ENCODE results near the gene FER. TPM values are rescaled to one million over a fixed set of nuclear protein-coding genes. Genes with fewer than 3 reads are reported as not detected.

FER gene
- total RNA-seq, 1 experiment from 2014 or later: 18.0 TPM

DNA sequence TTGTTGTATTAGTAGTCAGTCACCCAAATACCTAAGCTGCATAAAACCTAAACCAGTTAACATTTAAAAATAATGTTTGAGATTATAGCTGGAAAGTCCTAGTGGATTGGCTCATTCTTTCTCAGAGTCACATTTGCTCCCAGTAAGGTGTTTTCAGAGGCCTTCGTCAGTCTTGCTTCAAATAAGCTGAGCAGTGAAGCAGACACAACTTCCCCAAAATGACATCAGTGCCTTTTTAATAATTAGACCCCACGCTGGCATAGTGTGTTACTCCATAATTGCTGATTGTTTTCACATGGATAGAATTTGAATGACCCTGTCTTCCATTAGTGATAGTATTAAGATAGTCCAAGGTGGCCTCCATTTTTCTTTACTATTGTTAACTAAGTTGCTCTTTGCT, 416.3 kb downstream of the FER start:
- Histone ChIP-seq H3K27me3 (ENCODE audit: insufficient read depth, low read length) (no peaks in the 10 kb centered on the region), H3K18ac (ENCODE audit: insufficient read length, low read depth, low read length) (no peak overlapping the region), H2BK20ac (ENCODE audit: low read depth, low read length, poor library complexity, severe bottlenecking) (no peak overlapping the region), H2BK15ac (ENCODE audit: low read depth, low read length) (no peak overlapping the region), H3K23me2 (ENCODE audit: insufficient read length, low read depth, low read length, poor library complexity, severe bottlenecking) (no peaks in the 10 kb centered on the region), H3K23ac (ENCODE audit: insufficient read length, low read depth, low read length) (no peak overlapping the region), H2BK120ac (ENCODE audit: low read depth, low read length, poor library complexity, severe bottlenecking) (no peak overlapping the region), H2BK5ac (ENCODE audit: insufficient read length, low read length) (no peak overlapping the region), H3T11ph (ENCODE audit: low read length) (no peak overlapping the region), H3K56ac (ENCODE audit: insufficient read length, low read depth, low read length) (no peak overlapping the region), H2BK12ac (ENCODE audit: insufficient read length, low read depth, low read length) (no peak overlapping the region), H3K4ac (ENCODE audit: low read depth, low read length) (no peak overlapping the region), H4K91ac (ENCODE audit: insufficient read length, low read depth, low read length) (no peak overlapping the region), H4K8ac (replicated peaks; ENCODE audit: insufficient read length, low read depth, low read length) (no peak overlapping the region), H3K4me1 (ENCODE audit: insufficient read depth, low read length) (no peaks in the 10 kb centered on the region), H3K9ac (ENCODE audit: extremely low read depth, insufficient read length, low read length) (no peak overlapping the region), H3K4me2 (ENCODE audit: insufficient read depth, insufficient read length, low read length) (no peak overlapping the region), H3K27ac (ENCODE audit: insufficient read length, low read depth, low read length) (no peak overlapping the region), H2AFZ (ENCODE audit: low read length) (no peak overlapping the region), H3K14ac (ENCODE audit: insufficient read depth, low read length) (no peak overlapping the region), H3K9me3 (ENCODE audit: control insufficient read depth, low read depth, low read length) (no peaks in the 10 kb centered on the region), H4K20me1 (ENCODE audit: control insufficient read depth, insufficient read depth, insufficient read length) (no peaks in the 10 kb centered on the region), H2AK5ac (ENCODE audit: insufficient read length, low read length) (no peak overlapping the region), H3K79me1 (ENCODE audit: insufficient read depth, low read depth, low read length, poor library complexity, severe bottlenecking) (no peaks in the 10 kb centered on the region), H3K79me2 (ENCODE audit: insufficient read depth, low read length) (no peaks in the 10 kb centered on the region), H4K5ac (ENCODE audit: insufficient read length, low read depth, low read length) (no peak overlapping the region)
- peaks cover 11 to 13% of the 10 kb centered on the region in 2 experiments for H3K4me1 Mint-ChIP-seq
- no peak overlapping the region for H3K27ac Mint-ChIP-seq
- DNase-seq: no peak
- H3K36me3 Mint-ChIP-seq (ENCODE audit: insufficient read depth in 1 of 3, low read depth in 3 of 3): no peaks in the 10 kb centered on the region
- no peak overlapping the region for H3K4me3 Mint-ChIP-seq
- TF ChIP-seq, protein P1, sequence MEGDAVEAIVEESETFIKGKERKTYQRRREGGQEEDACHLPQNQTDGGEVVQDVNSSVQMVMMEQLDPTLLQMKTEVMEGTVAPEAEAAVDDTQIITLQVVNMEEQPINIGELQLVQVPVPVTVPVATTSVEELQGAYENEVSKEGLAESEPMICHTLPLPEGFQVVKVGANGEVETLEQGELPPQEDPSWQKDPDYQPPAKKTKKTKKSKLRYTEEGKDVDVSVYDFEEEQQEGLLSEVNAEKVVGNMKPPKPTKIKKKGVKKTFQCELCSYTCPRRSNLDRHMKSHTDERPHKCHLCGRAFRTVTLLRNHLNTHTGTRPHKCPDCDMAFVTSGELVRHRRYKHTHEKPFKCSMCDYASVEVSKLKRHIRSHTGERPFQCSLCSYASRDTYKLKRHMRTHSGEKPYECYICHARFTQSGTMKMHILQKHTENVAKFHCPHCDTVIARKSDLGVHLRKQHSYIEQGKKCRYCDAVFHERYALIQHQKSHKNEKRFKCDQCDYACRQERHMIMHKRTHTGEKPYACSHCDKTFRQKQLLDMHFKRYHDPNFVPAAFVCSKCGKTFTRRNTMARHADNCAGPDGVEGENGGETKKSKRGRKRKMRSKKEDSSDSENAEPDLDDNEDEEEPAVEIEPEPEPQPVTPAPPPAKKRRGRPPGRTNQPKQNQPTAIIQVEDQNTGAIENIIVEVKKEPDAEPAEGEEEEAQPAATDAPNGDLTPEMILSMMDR (conservative IDR thresholded peaks at IDR 0.05): no peak
- no peaks in the 10 kb centered on the region for H3K9me3 Mint-ChIP-seq
- no peaks in the 10 kb centered on the region for H3K27me3 Mint-ChIP-seq (ENCODE audit: low read depth)
- no CpG with 5 or more reads among the region's 2 CpGs for WGBS (ENCODE audit: extremely low coverage, insufficient read length, low lambda C conversion rate)
